ENCODE results near the gene PCNX1.

- TF ChIP-seq CTCF (conservative IDR thresholded peaks at IDR 0.05 in 1 of 2, IDR thresholded peaks at IDR 0.05 in 1 of 2; ENCODE audit: low read depth in 1 of 2, low read length in 2 of 2) (no peak), EZH2 (IDR thresholded peaks at IDR 0.05; ENCODE audit: low read length, missing control alignments) (no peak)
Measured at GRCh38 chr14:70857496-70857890, 49.8 kb upstream of the PCNX1 start.
